Measurements from ENCODE around the gene RSF1.

RSF1 gene

GRCh38 chr11:77690649-77691048 lies 129.9 kb downstream of the RSF1 start:
- no peak for TF ChIP-seq CTCF (IDR thresholded peaks at IDR 0.05; ENCODE audit: low read depth, low read length)
- H3K4me3 ChIP-seq (ENCODE audit: low read depth, low read length): no peak overlapping the region

DNA sequence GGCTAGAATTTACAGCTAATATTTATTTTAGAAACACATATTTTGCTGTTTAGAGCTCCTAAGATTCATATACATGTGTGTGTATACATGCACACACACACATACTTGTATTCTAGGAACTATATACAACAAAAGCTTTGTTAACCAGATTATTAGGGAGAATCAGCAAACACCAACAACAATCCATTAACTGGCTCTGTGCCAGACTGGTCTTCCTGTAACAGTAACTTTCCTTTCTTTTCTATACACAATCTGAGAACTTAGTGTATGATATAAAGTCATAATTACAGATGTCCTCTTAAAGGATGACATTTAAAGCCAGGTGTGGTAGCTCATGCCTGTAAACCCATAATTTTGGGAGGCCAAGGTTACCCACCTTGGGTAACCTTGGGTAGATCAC lies 133.4 kb downstream of the RSF1 start:
- TF ChIP-seq CTCF (IDR thresholded peaks at IDR 0.05; ENCODE audit: low read depth, low read length): no peak
- no peak overlapping the region for H3K4me3 ChIP-seq (ENCODE audit: low read depth, low read length)

- TF ChIP-seq CTCF (IDR thresholded peaks at IDR 0.05; ENCODE audit: low read depth, low read length): no peak
Measured at GRCh38 chr11:77677138-77677537, 143.4 kb downstream of the RSF1 start.

DNA sequence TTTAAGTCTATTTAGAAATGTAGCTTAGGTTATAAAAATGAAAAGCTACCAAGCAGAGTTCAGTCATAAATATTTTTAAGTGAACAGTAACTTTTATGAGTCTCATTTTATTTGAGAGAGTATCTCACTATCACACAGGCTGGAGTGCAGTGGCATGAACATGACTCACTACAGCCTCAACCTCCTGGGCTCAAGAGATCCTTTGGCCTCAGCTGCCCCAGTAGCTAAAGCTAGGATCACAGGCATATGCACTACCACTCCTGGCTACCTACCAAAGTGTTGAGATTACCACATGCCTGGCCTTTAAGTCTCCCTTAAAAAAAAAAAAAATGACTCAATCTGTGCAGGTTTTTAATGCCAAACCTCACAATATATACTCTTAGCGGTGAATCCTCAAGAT lies 148.3 kb downstream of the RSF1 start:
- no peak overlapping the region for H3K4me3 ChIP-seq (ENCODE audit: low read depth, low read length)
- TF ChIP-seq CTCF (IDR thresholded peaks at IDR 0.05; ENCODE audit: low read depth, low read length): no peak

More at GRCh38 chr11:77677138-77677537, 143.4 kb downstream of the RSF1 start:
- H3K4me3 ChIP-seq (ENCODE audit: low read depth, low read length): no peak overlapping the region

DNA sequence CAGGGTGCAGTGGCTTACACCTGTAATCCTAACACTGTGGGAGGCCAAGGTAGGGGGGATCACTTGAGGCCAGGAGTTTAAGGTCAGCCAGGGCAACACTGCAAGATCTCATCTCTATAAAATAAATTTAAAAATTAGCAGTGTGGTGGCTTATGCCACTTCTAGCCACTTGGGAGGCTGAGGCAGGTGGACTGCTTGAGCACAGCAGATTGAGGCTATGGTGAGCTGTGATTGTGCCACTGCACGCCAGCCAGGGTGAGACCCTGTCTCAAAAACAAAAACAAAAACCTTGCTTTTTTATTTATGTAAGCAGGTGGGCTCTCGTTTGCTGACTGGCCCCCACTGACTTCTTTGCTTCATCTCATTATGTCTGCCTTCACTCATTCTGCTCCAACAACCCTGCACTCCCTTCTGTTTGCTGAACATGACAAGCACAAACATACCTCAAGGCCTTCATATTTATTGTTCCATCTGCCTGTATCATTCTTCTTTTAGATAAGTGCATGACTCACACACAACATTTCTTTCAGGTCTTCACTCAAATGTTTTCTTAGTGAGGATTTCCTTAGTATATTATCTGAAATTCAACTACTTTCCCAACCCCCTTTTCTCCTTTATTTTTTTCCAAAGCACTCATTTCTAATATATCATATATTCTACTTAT lies 150.5 kb downstream of the RSF1 start:
- no peak for TF ChIP-seq CTCF (IDR thresholded peaks at IDR 0.05; ENCODE audit: low read depth, low read length)
- no peak overlapping the region for H3K4me3 ChIP-seq (ENCODE audit: low read depth, low read length)

- TF ChIP-seq CTCF (IDR thresholded peaks at IDR 0.05; ENCODE audit: low read depth, low read length): no peak
- no peak overlapping the region for H3K4me3 ChIP-seq (ENCODE audit: low read depth, low read length)
Measured at GRCh38 chr11:77668760-77669159, 151.8 kb downstream of the RSF1 start.

DNA sequence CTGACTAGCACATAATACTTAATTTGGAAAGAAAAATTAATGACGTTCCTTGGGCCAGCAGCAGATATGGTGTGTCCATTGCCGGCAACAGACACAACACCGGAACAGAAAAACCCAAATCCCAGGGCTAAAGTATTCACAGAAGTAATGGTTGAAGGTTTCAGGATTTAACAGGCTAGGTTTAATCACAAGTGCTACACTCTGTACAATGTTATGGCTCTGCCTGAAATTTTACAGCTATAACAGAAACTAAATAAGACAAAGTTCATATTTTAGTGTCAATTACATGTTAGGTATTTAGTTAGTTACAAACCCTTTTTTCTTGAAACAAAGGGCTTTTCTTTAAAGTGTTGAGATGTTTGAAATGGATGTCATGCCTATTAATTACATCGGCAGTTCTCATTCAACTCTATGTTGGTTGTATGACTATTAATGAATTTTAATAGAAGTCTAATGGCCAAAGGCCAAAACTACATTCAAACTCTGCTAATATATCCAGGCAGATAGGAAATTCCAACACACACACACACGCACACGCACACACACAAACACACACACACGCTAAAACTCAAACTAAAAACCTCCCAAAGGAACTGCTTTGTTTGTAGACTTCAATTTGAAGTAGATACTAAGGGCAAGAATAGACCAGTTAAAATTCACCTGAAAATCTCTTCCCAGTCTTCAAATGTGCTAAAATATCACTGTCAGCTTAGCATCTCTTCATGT lies 155.1 kb downstream of the RSF1 start:
- no peak for TF ChIP-seq CTCF (IDR thresholded peaks at IDR 0.05; ENCODE audit: low read depth, low read length)
- no peak overlapping the region for H3K4me3 ChIP-seq (ENCODE audit: low read depth, low read length)
